Astrocyte (in vitro differentiated cells and primary cell): ENCODE measurements around the gene HSD17B11.
"Not testable (repeated sequence)": the region's sequence is repeated elsewhere in the genome, so short reads cannot be mapped to it uniquely, and the experiment has no call there.

Experiments
- CTCF ChIP-seq: IDR thresholded peaks from 2 replicates; pipeline ENCODE4 v1.5.1; 2011; ENCODE audit warnings: low read depth, mild to moderate bottlenecking, inconsistent platforms, low read length, moderate library complexity; ENCODE audit not compliant: insufficient read depth
- EZH2 ChIP-seq: IDR thresholded peaks from 2 replicates; pipeline ENCODE4 v1.6.1; 2012; ENCODE audit warnings: mild to moderate bottlenecking, low read length, inconsistent platforms; ENCODE audit not compliant: insufficient read depth

GRCh38 chr4:87418410-87418809, 27.4 kb upstream of the HSD17B11 start:
- not testable (repeated sequence) for TF ChIP-seq CTCF, EZH2
